ENCODE results near the gene SYT13. TPM values are rescaled to one million over a fixed set of nuclear protein-coding genes. Genes with fewer than 3 reads are reported as not detected.

The SYT13 gene
- total and polyA plus RNA-seq, 8 donors: 1.3 to 33.3 (median 2.2) TPM; not detected in 1

- Histone ChIP-seq H3K4me3 (no peak overlapping the region), H3K36me3 (peaks cover 24 to 68% (median 49%) of the 10 kb centered on the region in 4 donors), H3K27me3 (no peaks in the 10 kb centered on the region), H3K4me1 (no peaks in the 10 kb centered on the region), H3K9me3 (no peaks in the 10 kb centered on the region), H3K27ac (no peak overlapping the region)
- DNase-seq: no peak
- no peak for TF ChIP-seq EP300 (IDR thresholded peaks at IDR 0.05)
- no peak for TF ChIP-seq POLR2A (IDR thresholded peaks at IDR 0.05)
- no peak for TF ChIP-seq CTCF (IDR thresholded peaks at IDR 0.05)
- no peak for TF ChIP-seq POLR2AphosphoS5 (IDR thresholded peaks at IDR 0.05)
- intact Hi-C loops (cut with DNase I; ENCODE audit: low total_unique reads): no loop called here
- WGBS, 5 donors: 94 to 97% (median 96%) methylated on average over 19 of the region's 19 CpGs
These were observed 58.3 kb downstream of the SYT13 start for GRCh38 chr11:45227836-45228235.

GRCh38 chr11:45226901-45227300 lies 59.2 kb downstream of the SYT13 start:
- H3K27me3 ChIP-seq: no peaks in the 10 kb centered on the region
- no peak overlapping the region for H3K27ac ChIP-seq
- H3K4me1 ChIP-seq: no peaks in the 10 kb centered on the region
- no peaks in the 10 kb centered on the region for H3K9me3 ChIP-seq
- 90 to 99% (median 96%) methylated on average over 19 to 21 of the region's 21 CpGs for WGBS, 5 donors
- H3K36me3 ChIP-seq: peaks cover 24 to 76% (median 55%) of the 10 kb centered on the region in 4 donors
- intact Hi-C loops (cut with DNase I; ENCODE audit: low total_unique reads): no loop called here
- no peak for DNase-seq
- H3K4me3 ChIP-seq: no peak overlapping the region
- TF ChIP-seq POLR2A (IDR thresholded peaks at IDR 0.05) (no peak), EP300 (IDR thresholded peaks at IDR 0.05) (no peak), POLR2AphosphoS5 (IDR thresholded peaks at IDR 0.05) (no peak), CTCF (IDR thresholded peaks at IDR 0.05) (no peak)

GRCh38 chr11:45225961-45226871 lies 59.9 kb downstream of the SYT13 start:
- intact Hi-C loops (cut with DNase I; ENCODE audit: low total_unique reads): no loop called here
- TF ChIP-seq CTCF (IDR thresholded peaks at IDR 0.05) (no peak), EP300 (IDR thresholded peaks at IDR 0.05) (no peak), POLR2A (IDR thresholded peaks at IDR 0.05) (no peak), POLR2AphosphoS5 (IDR thresholded peaks at IDR 0.05) (no peak)
- no peaks in the 10 kb centered on the region for H3K9me3 ChIP-seq
- H3K4me3 ChIP-seq: no peak overlapping the region
- no peak overlapping the region for H3K27ac ChIP-seq
- DNase-seq: no peak
- WGBS, 5 donors: 91 to 98% (median 97%) methylated on average over 32 to 39 of the region's 39 CpGs
- peaks cover 24 to 82% (median 61%) of the 10 kb centered on the region in 4 donors for H3K36me3 ChIP-seq
- no peaks in the 10 kb centered on the region for H3K27me3 ChIP-seq
- no peaks in the 10 kb centered on the region for H3K4me1 ChIP-seq

GRCh38 chr11:45225277-45225676 lies 60.9 kb downstream of the SYT13 start:
- Histone ChIP-seq H3K27me3 (no peaks in the 10 kb centered on the region), H3K27ac (no peak overlapping the region), H3K36me3 (peaks cover 24 to 87% (median 70%) of the 10 kb centered on the region in 4 donors), H3K4me1 (no peaks in the 10 kb centered on the region), H3K9me3 (no peaks in the 10 kb centered on the region), H3K4me3 (no peak overlapping the region)
- TF ChIP-seq POLR2AphosphoS5 (IDR thresholded peaks at IDR 0.05): no peak
- DNase-seq: no peak
- 42 to 67% (median 62%) methylated on average over 1 of the region's 1 CpG for WGBS, 5 donors
- intact Hi-C loops (cut with DNase I; ENCODE audit: low total_unique reads): no loop called here

GRCh38 chr11:45224766-45225165 lies 61.4 kb downstream of the SYT13 start:
- H3K27ac ChIP-seq: no peak overlapping the region
- H3K4me1 ChIP-seq: no peaks in the 10 kb centered on the region
- no peak for TF ChIP-seq EP300 (IDR thresholded peaks at IDR 0.05)
- intact Hi-C loops (cut with DNase I; ENCODE audit: low total_unique reads): no loop called here
- H3K27me3 ChIP-seq: no peaks in the 10 kb centered on the region
- H3K4me3 ChIP-seq: no peak overlapping the region
- H3K36me3 ChIP-seq: peaks cover 24 to 90% (median 75%) of the 10 kb centered on the region in 4 donors
- DNase-seq: no peak
- no peaks in the 10 kb centered on the region for H3K9me3 ChIP-seq
- 88 to 97% (median 93%) methylated on average over 9 to 11 of the region's 11 CpGs for WGBS, 5 donors
